Endothelial cell of umbilical vein (primary cell): ENCODE results near the gene GRK1. TPM values are rescaled to one million over a fixed set of nuclear protein-coding genes. Genes with fewer than 3 reads are reported as not detected.

Source experiments
- BruUV-seq: library from RNA; stranded (reverse); fragments of 400-500 nt; replicated peaks from 2 replicates; lab custom pipeline; 2021; lab: Mats Ljungman, UMichigan
- CTCF ChIA-PET: fragments of 300-600, 350-600 bp; sonication (Branson Sonifier 250); formaldehyde crosslinking; loops from one replicate; lab custom pipeline; 2021; ENCODE audit warnings: antibody characterized with exemption, inconsistent platforms; lab: Charles Lee
- POLR2A ChIA-PET: fragments of 300-600, 350-600 bp; sonication (Branson Sonifier 250); formaldehyde crosslinking; loops from one replicate; lab custom pipeline; 2021; ENCODE audit warnings: antibody characterized with exemption, inconsistent platforms; lab: Charles Lee
- DNase-seq: peaks from one replicate; pipeline ENCODE4 v3.0.0-alpha.2; 2011; ENCODE audit warnings: low read depth, low spot score
- FAIRE-seq: peaks from 2 replicates; lab custom pipeline; 2011; peaks lifted over from hg19 to GRCh38; lab: Jason Lieb, UNC
- H2AFZ ChIP-seq: 2 replicates; pipeline ENCODE4 v1.6.0; 2012; ENCODE audit warnings: low read depth, low read length, control low read depth, inconsistent platforms
- H3K27ac ChIP-seq: 2 replicates; pipeline ENCODE4 v1.5.1; 2011; ENCODE audit warnings: low read depth, mild to moderate bottlenecking, control low read depth, low read length, moderate library complexity; ENCODE audit not compliant: insufficient read depth
- H3K27me3 ChIP-seq, 2 experiments: 2 replicates each; pipeline versions ENCODE4 v1.6.0 to v1.6.1; 2011; ENCODE audit warnings: low read length in 2 of 2, mixed read lengths in 1 of 2; ENCODE audit not compliant: control insufficient read depth in 2 of 2, insufficient read depth in 2 of 2
- H3K36me3 ChIP-seq, 2 experiments: 2 replicates in 1 of 2; 3 replicates in 1 of 2; pipeline ENCODE4 v1.5.1; 2011; ENCODE audit warnings: low read length in 2 of 2, mild to moderate bottlenecking in 1 of 2, moderate library complexity in 1 of 2; ENCODE audit not compliant: control insufficient read depth in 2 of 2, insufficient read depth in 2 of 2; ENCODE audit errors: extremely low read depth in 1 of 2
- H3K4me1 ChIP-seq: 3 replicates; pipeline ENCODE4 v1.5.1; 2011; ENCODE audit warnings: mild to moderate bottlenecking, low read length; ENCODE audit not compliant: control insufficient read depth, insufficient read depth; ENCODE audit errors: extremely low read depth
- H3K4me2 ChIP-seq: 2 replicates; pipeline ENCODE4 v1.6.1; 2011; ENCODE audit warnings: low read length, control low read depth, mixed read lengths; ENCODE audit not compliant: insufficient read depth
- H3K4me3 ChIP-seq, 3 experiments: fragments of 200-600 bp in 1 of 3; sonication (generic), shearing (Covaris generic) in 1 of 3; replicated peaks in 1 of 3; 2 replicates each; pipeline ENCODE4 v1.5.1; 2011 to 2016; ENCODE audit warnings: control low read depth in 3 of 3, low read length in 3 of 3, mild to moderate bottlenecking in 2 of 3, inconsistent platforms in 1 of 3, low read depth in 1 of 3, moderate library complexity in 1 of 3; ENCODE audit not compliant: insufficient read depth in 1 of 3
- H3K79me2 ChIP-seq: 2 replicates; pipeline ENCODE4 v1.6.0; 2012; ENCODE audit warnings: low read length, inconsistent platforms; ENCODE audit not compliant: control insufficient read depth, insufficient read depth
- H3K9ac ChIP-seq: replicated peaks from 2 replicates; pipeline ENCODE3; 2011; ENCODE audit warnings: low read length, control low read depth; ENCODE audit not compliant: insufficient read depth; ENCODE audit errors: extremely low read depth
- H3K9me1 ChIP-seq: replicated peaks from 3 replicates; pipeline ENCODE4 v1.6.0; 2011; ENCODE audit warnings: mild to moderate bottlenecking, low read length; ENCODE audit not compliant: control insufficient read depth, insufficient read depth; ENCODE audit errors: extremely low read depth
- H3K9me3 ChIP-seq: replicated peaks from 2 replicates; pipeline ENCODE4 v1.5.1; 2012; ENCODE audit warnings: low read length, inconsistent platforms; ENCODE audit not compliant: control insufficient read depth, insufficient read depth
- H4K20me1 ChIP-seq: replicated peaks from 2 replicates; pipeline ENCODE3; 2011; ENCODE audit warnings: mild to moderate bottlenecking, low read length; ENCODE audit not compliant: control insufficient read depth, insufficient read depth; ENCODE audit errors: extremely low read depth
- CTCF ChIP-seq, 2 donors: IDR thresholded peaks; 1 replicate in 1 of 2; 2 replicates in 1 of 2; pipeline ENCODE4 v1.5.1; 2011; ENCODE audit warnings: low read length in 2 of 2, mild to moderate bottlenecking in 2 of 2, moderate library complexity in 2 of 2, control low read depth in 1 of 2, inconsistent platforms in 1 of 2, low read depth in 1 of 2; ENCODE audit not compliant: insufficient read depth in 1 of 2; ENCODE audit errors: extremely low read depth in 1 of 2
- EZH2 ChIP-seq: IDR thresholded peaks from 2 replicates; pipeline ENCODE4 v1.6.1; 2012; ENCODE audit warnings: borderline replicate concordance, low read depth, mild to moderate bottlenecking, moderate library complexity, low read length, inconsistent platforms; ENCODE audit not compliant: severe bottlenecking
- FOS ChIP-seq: IDR thresholded peaks from 2 replicates; pipeline ENCODE4 v1.6.1; 2011; ENCODE audit warnings: mild to moderate bottlenecking, low read length, moderate library complexity, borderline replicate concordance; ENCODE audit not compliant: insufficient read depth
- GATA2 ChIP-seq: IDR thresholded peaks from 2 replicates; pipeline ENCODE4 v1.7.0; 2011; ENCODE audit warnings: low read depth, mild to moderate bottlenecking, moderate library complexity, mixed read lengths, low read length; ENCODE audit not compliant: insufficient read length, insufficient read depth
- JUN ChIP-seq: IDR thresholded peaks from 2 replicates; pipeline ENCODE4 v1.6.1; 2011; ENCODE audit warnings: borderline replicate concordance, low read depth; ENCODE audit not compliant: insufficient read length, insufficient read depth
- MAX ChIP-seq: IDR thresholded peaks from 2 replicates; pipeline ENCODE4 v1.6.1; 2011; ENCODE audit not compliant: insufficient read depth, insufficient read length
- MYC ChIP-seq: IDR thresholded peaks from one replicate; pipeline ENCODE4 v1.6.1; 2011; ENCODE audit warnings: mild to moderate bottlenecking, low read depth, low read length
- POLR2A ChIP-seq: IDR thresholded peaks from 2 replicates; pipeline ENCODE4 v1.6.1; 2012; ENCODE audit warnings: low read depth, mild to moderate bottlenecking, control low read depth, low read length
- POLR2AphosphoS5 ChIP-seq: IDR thresholded peaks from 2 replicates; pipeline ENCODE4 v1.6.1; 2012; ENCODE audit warnings: low read depth, mild to moderate bottlenecking, control low read depth, low read length, moderate library complexity; ENCODE audit not compliant: insufficient read depth
- dilution Hi-C: fragments of 300-500 bp; cut with MboI; formaldehyde crosslinking; loops from one replicate; pipeline ENCODE4 v1.15.0; 2019; ENCODE audit warnings: low sequenced_read_pairs; ENCODE audit not compliant: extremely low pct_ligation_motif_present
- intact Hi-C: fragments of 100-400 bp; cut with micrococcal nuclease; formaldehyde crosslinking; loops from one replicate; pipeline ENCODE4 v1.10.0; 2022
- polyA plus RNA-seq, 4 experiments: library from polyadenylated mRNA; depleted of rRNA in 3 of 4; stranded (reverse) in 3 of 4; unstranded in 1 of 4; fragments of >200 nt; gene quantifications; 2 replicates each; pipeline versions ENCODE4 v1.2.1 to v1.2.3, GENCODE V29; 2011 to 2012; ENCODE audit warnings: missing spikeins in 1 of 4
- total RNA-seq: library from RNA; stranded (reverse); gene quantifications from 2 replicates; pipeline ENCODE4 v1.2.3, GENCODE V29; 2021

The GRK1 gene
- total and polyA plus RNA-seq, 2 donors (not counting 3 experiments of a cell fraction or from before 2014, with no cell fraction given): not detected

- Histone ChIP-seq H2AFZ (no peak overlapping the region), H3K4me1 (peaks cover 7% of the 10 kb centered on the region), H3K27me3 (no peaks in the 10 kb centered on the region), H3K4me3 (no peak overlapping the region), H3K9me1 (no peaks in the 10 kb centered on the region), H3K79me2 (peaks cover 66% of the 10 kb centered on the region), H3K9ac (no peak overlapping the region), H4K20me1 (peaks cover 2% of the 10 kb centered on the region), H3K4me2 (no peak overlapping the region), H3K9me3 (no peaks in the 10 kb centered on the region), H3K36me3 (peaks cover 3 to 20% of the 10 kb centered on the region in 2 experiments), H3K27ac (no peak overlapping the region)
- dilution Hi-C loops: no loop called here
- CTCF ChIA-PET: interaction anchor here (1.1 to 1.3 kb wide), 2 partner anchors 20 to 320 kb away, joined by 3 read pairs; no protein-coding TSS in a partner anchor
- BruUV-seq: no TSS peak
- DNase-seq: no peak
- POLR2A ChIA-PET: no interaction called here
- TF ChIP-seq JUN: no peak
- TF ChIP-seq POLR2AphosphoS5: no peak
- no peak for TF ChIP-seq GATA2
- TF ChIP-seq CTCF (IDR thresholded peaks at IDR 0.05; ENCODE audit: extremely low read depth in 1 of 2, insufficient read depth in 1 of 2, low read depth in 1 of 2, low read length in 2 of 2): no peak
- TF ChIP-seq POLR2A: no peak
- no peak for TF ChIP-seq MAX
- no peak for TF ChIP-seq FOS
- TF ChIP-seq MYC: no peak
- no peak for TF ChIP-seq EZH2
- intact Hi-C loops: no loop called here
- no peak for FAIRE-seq
Observed at GRCh38 chr13:113627136-113627535, 39.9 kb upstream of the GRK1 start.
